NCI-H146 treated with DMSO at 0.1 percent for 48 hours (cell line): ENCODE results near the gene TEX11.
"Not testable (repeated sequence)": the region's sequence is repeated elsewhere in the genome, so short reads cannot be mapped to it uniquely, and the experiment has no call there.

Experiments used
- DNase-seq: peaks from one replicate; lab custom pipeline; 2025; ENCODE audit not compliant: unreplicated experiment; lab: John Stamatoyannopoulos, UW

The TEX11 gene

DNA sequence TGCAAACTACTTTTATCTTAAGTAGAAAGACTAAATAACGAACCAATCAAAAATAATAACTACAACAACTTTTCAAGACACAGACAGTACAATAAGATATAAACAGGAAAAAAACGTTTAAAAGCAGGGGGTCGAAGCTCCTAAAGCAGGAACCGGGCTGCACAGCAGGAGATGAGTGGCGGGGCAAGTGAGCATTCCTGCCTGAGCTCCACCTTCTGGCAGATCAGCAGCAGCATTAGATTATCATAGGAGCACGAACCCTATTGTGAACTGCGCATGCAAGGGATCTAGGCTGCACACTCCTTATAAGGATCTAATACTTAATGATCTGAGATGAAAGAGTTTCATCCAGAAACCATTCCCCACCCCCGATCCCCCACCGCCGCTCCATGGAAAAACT is 146.2 kb downstream of the TEX11 start:
- no peak for DNase-seq

DNA sequence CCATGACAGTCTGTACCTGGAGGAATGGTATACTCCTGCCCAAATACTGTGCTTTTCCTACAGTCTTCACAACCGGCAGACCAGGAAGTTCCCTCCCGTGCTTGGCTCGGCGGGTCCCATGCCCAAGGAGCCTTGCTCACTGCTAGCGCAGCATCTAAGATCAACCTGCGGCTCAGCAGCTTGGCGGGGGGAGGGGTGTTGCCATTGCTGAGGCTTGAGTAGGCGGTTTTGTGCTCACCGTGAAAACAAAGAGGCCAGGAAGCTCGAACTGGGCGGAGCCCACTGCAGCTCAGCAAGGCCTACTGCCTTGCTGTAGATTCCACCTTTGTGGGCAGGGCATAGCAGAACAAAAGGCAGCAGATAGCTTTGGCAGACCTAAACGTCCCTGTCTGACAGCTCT is 152.7 kb downstream of the TEX11 start:
- DNase-seq, result no peak

DNA sequence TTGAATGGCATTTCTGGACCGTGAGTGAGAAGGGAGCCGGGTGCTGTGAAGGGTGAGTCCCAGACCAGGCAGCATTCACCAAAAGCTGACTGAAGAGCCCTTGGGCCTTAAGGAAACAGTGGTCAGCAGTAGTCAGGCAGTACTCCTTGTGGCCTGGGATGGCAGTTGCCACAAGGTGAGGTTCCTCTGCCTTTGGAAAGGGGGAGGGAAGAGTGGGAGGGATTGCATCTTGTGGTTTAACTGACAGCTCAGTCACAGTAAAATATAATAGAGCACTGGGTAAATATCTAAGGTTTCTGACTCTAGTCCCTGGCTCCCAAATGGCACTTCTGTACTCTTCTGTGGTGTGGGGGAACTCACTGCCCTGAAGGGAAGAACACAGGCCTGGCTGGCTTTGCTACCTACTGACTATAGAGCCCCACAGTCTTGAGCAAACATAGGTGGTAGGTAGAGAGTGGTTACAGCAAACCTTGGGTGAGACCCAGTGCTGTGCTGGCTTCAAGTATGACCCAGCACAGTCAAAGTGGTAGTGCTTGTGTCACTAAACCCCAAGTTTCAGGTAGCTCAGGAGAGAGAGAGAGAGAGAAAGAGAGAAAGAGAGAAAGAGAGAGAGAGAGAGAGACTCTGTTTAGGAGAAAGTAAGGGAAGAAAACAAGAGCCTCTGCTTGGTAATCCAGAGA is 154.2 kb downstream of the TEX11 start:
- no peak for DNase-seq

GRCh38 chrX:70733774-70734173 is 174.7 kb downstream of the TEX11 start:
- DNase-seq, result not testable (repeated sequence)

DNA sequence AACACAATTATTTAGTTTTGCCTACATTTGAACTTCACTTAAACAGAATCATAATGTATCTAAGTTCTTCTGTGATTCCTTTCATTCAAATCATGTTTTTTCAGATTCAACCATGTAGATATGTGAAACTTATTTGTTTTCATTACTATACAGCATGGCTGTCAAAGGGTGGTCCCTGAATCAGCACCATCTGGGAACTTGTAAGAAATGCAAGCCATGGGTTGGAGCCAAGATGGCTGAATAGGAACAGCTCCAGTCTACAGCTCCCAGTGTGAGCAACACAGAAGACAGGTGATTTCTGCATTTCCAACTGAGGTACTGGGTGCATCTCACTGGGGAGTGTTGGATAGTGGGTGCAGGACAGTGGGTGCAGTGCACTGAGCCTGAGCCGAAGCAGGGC is 180.6 kb downstream of the TEX11 start:
- DNase-seq, result not testable (repeated sequence)

GRCh38 chrX:70720721-70721120 is 187.8 kb downstream of the TEX11 start:
- no peak for DNase-seq

GRCh38 chrX:70711336-70711735 is 197.2 kb downstream of the TEX11 start:
- DNase-seq, result not testable (repeated sequence)

- no peak for DNase-seq
These were observed 214.0 kb downstream of the TEX11 start for GRCh38 chrX:70694339-70695122.

- not testable (repeated sequence) for DNase-seq
These were observed 229.1 kb downstream of the TEX11 start for GRCh38 chrX:70679455-70679854.

DNA sequence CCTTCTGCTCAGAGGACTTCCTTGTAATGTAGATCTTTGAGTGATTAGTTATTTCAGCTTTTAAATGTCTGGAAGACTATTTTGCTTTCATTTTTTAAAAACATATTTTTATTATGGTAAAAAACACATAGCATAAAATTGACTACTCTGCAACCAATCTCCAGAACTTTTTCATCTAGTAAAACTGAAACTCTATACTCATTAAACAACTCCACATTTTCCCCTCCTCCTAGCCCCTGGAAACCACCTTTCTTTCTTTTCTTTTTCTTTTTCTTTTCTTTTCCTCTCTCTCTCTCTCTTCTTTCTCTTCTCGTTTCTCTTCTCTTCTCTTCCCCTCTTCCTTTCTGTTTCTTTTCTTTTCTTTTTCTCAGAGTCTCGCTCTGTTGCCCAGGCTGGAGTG is 233.2 kb downstream of the TEX11 start:
- DNase-seq, result no peak

GRCh38 chrX:70672326-70672725 is 236.2 kb downstream of the TEX11 start:
- DNase-seq, result no peak

DNA sequence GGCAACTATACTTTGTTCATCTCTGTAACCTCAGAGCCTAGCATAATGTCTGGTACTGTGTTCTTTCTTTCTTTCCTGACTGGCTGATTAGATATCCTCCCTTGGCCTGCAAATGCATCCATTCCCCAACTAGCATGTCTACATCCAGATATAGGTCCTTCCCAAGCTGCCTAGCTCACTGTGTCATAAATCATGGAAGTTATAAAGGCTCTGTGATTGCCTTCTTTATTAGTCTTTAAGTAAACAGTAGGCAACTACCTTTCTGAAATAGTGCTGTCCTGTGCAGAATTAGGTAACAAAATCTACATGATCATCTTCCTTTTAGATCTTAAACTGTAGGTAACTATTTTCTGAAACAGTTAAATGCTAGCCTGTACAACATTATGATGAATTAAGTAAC is 239.4 kb downstream of the TEX11 start:
- no peak for DNase-seq

DNA sequence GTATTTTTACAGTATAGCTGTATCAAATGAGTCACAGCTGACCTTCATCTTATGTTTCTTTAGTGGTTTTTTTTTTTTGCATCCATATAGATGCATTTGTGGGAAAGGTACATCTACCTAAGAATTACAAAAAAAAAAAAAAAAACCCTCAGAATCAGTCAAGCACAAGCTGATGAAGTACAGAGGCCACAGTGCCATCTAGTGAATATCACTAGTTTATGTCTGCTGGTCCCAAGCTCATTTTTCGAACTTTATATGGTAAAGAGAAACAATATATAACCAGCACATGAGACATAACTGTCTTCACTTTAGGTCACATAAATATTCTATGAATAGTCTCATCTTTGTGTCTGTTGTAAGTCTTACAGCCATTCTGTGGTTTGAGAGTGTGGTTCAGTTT is 243.8 kb downstream of the TEX11 start:
- no peak for DNase-seq

GRCh38 chrX:70661124-70661523 is 247.4 kb downstream of the TEX11 start:
- DNase-seq, result not testable (repeated sequence)

GRCh38 chrX:70657546-70657945 is 251.0 kb downstream of the TEX11 start:
- not testable (repeated sequence) for DNase-seq

GRCh38 chrX:70656304-70656703 is 252.2 kb downstream of the TEX11 start:
- no peak for DNase-seq

DNA sequence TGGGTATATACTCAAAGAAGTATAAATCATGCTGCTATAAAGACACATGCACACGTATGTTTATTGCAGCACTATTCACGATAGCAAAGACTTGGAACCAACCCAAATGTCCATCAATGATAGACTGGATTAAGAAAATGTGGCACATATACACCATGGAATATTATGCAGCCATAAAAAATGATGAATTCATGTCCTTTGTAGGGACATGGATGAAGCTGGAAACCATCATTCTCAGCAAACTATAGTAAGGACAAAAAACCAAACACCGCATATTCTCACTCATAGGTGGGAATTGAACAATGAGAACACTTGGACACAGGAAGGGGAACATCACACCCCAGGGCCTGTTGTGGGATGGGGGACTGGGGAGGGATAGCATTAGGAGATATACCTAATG is 260.6 kb downstream of the TEX11 start:
- not testable (repeated sequence) for DNase-seq

GRCh38 chrX:70636218-70636617 is 272.3 kb downstream of the TEX11 start:
- no peak for DNase-seq

GRCh38 chrX:70635669-70636068 is 272.8 kb downstream of the TEX11 start:
- DNase-seq, result no peak

- DNase-seq, result no peak
These were observed 273.3 kb downstream of the TEX11 start for GRCh38 chrX:70635227-70635626.

- no peak for DNase-seq
These were observed 286.8 kb downstream of the TEX11 start for GRCh38 chrX:70621743-70622142.

DNA sequence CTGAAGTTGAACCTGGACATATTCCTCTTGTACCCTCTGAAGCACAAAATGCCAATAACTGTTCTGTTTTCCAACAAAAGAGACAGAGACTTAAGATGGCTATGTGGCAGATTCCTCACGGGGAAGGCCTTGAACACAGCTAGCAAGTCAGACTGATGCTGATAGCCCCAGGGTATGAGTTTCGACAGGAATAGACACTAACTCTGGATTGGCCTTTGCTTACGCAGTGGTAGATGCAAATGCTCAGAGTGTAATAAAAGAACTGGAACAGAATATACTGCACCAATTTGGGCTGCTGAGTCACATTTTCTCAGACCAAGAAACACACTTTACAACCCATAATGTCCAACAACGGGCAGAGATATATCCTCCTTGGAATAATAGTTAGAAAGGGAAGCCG is 290.0 kb downstream of the TEX11 start:
- DNase-seq, result no peak

DNA sequence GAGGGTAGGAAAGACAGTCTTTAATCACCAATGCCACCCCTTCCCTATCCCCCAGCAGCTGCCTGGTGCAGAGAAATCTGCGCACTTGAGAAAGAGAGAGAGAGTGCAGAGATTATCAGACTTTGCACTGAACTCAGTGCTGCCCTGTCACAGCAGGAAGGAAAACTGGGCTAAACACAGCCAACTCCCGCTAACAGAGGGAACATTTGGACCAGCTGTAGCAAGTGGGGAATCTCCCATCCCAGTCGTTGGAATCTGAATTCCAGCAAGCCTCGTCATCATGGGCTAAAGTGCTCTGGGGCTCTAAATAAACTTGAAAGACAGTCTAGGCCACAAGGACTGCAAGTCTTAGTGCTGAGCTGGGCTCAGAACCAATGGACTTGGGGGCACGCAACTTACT is 295.2 kb downstream of the TEX11 start:
- no peak for DNase-seq
